Muscle of arm (tissue), 12 donors: ENCODE results near the gene NDUFA3. TPM values are rescaled to one million over a fixed set of nuclear protein-coding genes. Genes with fewer than 3 reads are reported as not detected.
A peak's percentile ranks its signal among the peaks of the same experiment; 100 is the strongest.

ENCODE experiments used
- DNase-seq: peaks from one replicate; pipeline ENCODE4 v3.0.0-alpha.2; 2013
- polyA plus RNA-seq, 12 donors: library from polyadenylated mRNA; unstranded; fragments of 120-200 nt; gene quantifications; one replicate each; pipeline ENCODE4 v1.2.1, GENCODE V29; 2013; ENCODE audit not compliant: insufficient read length in 12 of 12

The NDUFA3 gene
- polyA plus RNA-seq, 12 donors, result 80.2 to 127 (median 95.8) TPM; not detected in 1

DNA sequence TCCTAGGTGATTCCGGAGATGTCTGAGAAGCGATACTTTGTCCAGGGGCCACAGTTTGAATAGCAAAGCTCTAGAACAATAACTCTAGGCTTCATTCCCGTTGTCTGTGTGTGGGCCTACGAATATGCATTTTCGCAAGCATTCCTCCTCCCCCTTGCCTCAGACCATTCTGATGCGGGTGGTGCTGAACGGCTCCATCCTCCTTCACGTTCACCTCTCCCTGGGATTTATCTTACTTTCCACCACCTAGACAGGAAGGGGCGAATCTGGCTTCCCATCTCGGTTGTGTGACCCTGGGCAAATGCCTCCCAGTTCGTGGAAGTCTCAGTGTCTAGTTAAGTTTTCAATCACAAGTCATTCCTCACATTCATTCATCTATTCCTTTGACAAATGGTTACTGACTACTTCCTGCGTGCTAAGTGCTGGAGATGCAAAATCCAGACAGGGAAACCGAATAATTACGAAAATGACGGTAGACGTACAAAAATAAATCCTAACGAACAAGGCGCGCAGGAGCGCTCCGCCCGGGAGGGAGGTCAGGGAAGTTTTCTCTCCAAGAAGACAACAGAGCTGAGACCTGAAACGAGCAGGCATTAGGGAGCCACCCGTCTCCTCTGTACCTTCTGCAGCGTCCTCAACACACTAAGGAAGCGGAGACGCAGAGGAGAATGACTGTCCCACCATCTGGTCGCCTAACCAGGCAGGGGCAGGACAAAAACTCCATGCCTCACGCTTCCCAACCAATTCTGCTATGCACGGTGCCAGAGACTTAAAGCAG is 33.6 kb downstream of the NDUFA3 start:
- DNase-seq, result no peak

DNA sequence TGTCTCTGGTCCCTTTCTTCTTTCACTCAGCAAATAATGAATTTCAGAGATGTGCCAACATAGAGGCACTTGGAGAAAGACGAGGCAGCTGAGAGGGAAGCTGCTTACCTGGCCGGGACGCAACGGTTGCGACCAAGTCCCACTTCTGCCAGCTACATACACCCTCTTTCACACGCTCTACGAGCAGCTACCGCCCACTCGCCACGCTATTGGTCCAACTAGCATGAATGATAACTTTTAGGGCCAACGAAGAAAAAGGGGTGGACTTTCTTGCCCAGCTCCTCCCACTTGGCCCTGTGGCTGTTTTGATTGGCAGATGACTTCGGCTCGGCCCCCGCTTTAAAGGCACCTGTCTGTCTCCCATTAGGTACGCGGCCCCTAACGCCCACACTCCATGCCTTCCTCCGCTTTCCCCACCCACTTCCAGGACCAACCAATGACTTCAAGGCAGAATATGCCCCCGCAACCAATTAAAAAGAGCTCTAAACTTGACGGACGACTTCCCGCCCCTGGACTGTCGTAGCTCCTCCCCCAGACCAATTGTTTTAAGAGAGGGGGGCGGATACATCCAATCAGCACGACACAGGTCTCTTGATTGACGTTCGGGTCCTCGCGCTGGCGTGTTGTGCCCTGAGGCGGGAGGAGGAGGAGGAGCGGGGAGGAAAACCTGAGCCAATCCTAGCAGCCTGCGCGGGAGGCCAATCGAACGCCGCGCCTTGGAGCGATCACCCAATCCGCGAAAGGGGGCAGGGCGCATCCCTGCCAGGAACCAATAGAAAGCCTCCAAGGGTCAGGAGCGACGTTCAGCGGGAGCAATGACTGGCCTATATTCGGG is 34.4 kb downstream of the NDUFA3 start:
- DNase-seq, result peak; percentile 100

DNA sequence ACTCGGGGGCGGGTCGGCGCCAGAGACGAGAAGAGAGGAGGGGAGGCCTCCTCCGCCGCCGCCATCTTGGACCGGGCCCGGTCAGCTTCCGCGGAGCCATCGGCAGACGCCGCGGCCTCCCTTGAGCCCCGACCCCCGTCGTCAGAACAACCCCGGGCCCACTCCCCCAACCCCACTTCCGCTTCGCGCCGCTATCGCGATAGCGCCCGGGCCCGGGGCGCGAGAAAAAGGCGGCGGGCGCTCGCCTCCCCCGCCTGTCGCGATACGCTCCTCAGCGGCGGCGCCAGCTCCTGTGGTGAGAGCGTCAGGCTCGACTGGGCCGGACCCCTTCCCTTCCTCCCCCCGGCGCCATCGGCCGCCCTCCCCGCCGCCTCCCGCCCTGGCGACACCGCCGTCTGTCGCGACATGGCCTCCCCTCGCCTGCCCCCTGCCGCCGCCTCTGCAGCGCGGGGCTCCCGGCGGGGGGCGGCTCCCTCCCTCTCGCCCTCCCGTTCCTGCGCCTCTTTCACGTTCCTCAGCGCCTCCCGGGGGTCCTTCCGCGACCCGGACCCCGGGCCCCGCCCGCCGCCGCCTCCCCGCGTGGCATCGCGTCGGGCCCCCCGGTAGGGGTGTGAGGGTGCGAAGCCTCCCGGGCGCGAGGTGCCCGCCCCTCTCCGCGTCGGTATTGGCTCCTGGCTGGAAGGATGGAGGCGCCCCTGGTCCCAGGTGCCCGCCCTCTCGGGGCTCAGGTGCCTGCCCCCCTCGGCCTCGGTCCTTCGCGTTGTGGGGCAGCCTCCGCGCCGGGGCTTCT is 35.2 kb downstream of the NDUFA3 start, which contains the start of gene CNOT3:
Gene CNOT3 (plus strand): TSS at position 64 of the 790 bp plus-strand sequence. CDS start 5,217 bp downstream, outside the sequence.
- DNase-seq, result no peak

DNA sequence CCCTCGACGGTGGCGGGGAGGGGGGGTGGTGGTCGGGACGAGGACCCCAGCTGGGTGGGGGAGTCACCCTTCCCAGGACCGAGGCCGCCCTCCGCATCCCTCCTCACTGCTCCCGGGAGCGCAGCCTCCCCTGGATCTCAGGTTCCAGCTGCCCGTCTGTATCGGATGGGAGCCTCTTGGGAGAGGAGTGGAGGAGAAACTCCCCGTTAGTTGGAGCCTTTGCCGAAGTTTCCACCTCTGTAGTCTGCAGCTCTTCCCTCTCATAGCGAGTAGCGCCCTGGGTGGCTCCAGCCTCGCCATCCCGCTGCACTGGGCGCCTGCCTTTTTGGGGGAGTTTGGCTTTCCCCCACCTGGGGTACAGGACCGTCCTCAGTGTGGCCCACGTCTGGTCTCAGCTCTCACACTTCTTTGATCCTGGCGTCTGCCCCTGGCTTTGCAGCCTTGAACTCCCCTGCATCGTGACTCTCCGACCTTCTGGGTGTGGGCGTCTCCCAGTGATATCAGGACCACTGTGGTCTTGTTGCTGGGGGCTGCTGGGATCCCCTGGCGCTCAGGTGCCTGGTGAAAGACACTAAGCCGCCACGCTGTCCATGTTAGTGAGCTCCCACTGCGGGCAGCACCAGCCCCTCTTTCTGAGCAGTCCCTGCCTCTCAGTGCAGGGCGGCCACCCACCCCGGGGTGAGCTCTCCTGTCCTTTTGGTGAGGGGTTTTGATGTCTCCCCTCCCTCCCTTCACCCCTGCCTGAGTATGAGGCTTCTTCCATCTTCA is 36.0 kb downstream of the NDUFA3 start:
- no peak for DNase-seq

DNA sequence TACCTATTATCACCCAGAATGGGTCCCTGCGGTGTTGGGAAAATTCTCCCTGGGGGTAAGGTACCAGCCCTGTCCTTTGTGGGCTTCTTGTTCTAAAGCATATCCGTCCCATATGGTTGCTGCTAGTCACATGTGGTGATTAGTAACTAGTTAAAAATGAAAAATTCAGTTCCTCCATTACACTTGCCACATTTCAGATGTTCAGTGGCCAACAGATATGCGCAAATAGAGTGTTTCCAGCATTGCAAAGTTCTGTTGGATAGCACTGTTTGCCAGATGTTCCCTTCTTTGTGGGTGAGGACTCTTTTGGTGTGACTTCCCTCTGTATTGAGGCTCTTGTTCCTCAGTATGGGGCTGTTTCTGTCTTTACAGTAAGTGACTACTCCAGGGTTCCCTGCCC is 38.7 kb downstream of the NDUFA3 start:
- DNase-seq, result no peak

DNA sequence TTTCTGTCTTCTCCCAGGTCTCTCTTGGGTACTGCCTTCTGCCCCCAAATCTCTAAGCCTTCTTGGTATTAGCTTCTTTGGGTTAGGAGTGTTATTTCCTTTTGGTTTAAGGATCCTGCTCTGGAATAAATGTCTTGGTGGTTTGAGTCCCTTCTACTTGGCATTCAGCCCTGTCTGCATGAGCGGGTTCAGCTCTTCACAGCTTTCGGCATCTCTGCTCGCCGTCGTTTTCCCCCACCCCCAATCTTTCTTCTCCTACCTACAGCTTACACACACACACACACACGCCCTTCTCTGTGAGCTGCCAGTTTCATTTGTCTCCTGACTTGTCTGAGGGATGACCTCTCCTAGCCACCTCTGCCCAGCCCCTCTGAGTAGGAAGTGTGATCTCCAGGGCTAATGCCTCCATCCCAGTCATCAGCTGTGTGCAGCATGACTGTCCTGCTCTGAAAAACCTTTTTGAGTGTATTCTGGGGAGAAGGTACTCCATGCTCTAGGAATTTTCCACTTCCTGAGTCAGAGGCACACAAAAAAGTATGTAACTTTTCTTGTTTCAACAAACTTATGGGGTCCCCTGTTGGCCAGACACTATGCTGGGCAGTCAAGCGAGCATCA is 39.6 kb downstream of the NDUFA3 start:
- DNase-seq, result no peak

DNA sequence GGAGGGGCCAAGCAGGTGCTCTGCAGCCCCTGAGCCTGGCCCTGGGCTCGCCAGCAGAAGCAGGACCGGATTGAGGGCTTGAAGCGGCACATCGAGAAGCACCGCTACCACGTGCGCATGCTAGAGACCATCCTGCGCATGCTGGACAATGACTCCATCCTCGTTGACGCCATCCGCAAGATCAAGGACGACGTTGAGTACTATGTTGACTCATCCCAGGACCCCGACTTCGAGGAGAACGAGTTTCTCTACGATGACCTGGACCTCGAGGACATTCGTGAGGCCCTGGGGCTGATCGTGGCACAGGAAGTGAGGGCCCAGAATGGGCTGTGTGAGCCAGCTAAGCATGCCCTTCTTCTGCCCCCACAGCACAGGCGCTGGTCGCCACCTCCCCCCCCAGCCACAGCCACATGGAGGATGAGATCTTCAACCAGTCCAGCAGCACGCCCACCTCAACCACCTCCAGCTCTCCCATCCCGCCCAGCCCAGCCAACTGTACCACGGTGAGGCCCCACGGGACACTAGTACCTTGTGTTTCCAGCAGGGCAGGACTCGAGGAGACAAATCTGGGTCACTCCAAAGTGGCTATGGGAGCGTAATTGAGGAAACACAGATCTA is 43.0 kb downstream of the NDUFA3 start:
- DNase-seq, result no peak

DNA sequence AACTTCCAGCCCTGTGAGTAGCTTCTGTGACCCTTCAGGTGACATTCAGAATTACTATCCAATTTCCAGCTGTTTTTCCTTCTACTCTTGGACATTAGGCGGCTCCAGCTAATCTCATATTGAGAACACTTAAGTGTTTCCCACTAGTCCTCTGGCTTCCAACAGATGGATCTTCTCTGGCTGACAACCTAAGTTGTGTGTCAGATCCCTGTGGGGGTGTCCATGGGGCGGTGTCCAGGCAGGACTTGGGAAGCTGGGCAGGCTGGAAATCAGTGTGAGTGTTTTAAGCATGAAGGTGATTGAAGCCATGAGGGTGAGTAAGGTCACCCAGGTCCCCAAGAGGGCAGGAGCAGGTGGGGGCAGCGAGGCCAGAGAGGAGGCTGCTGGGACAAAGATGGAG is 45.0 kb downstream of the NDUFA3 start:
- DNase-seq, result no peak

DNA sequence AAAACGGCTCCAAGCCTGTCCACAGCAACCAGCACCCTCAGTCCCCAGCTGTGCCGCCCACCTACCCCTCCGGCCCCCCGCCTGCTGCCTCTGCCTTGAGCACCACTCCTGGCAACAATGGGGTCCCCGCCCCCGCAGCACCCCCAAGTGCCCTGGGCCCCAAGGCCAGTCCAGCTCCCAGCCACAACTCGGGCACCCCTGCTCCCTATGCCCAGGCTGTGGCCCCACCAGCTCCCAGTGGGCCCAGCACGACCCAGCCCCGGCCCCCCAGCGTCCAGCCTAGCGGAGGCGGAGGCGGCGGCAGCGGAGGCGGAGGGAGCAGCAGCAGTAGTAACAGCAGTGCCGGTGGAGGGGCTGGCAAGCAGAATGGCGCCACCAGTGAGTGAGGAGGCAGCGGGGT is 45.5 kb downstream of the NDUFA3 start:
- no peak for DNase-seq

DNA sequence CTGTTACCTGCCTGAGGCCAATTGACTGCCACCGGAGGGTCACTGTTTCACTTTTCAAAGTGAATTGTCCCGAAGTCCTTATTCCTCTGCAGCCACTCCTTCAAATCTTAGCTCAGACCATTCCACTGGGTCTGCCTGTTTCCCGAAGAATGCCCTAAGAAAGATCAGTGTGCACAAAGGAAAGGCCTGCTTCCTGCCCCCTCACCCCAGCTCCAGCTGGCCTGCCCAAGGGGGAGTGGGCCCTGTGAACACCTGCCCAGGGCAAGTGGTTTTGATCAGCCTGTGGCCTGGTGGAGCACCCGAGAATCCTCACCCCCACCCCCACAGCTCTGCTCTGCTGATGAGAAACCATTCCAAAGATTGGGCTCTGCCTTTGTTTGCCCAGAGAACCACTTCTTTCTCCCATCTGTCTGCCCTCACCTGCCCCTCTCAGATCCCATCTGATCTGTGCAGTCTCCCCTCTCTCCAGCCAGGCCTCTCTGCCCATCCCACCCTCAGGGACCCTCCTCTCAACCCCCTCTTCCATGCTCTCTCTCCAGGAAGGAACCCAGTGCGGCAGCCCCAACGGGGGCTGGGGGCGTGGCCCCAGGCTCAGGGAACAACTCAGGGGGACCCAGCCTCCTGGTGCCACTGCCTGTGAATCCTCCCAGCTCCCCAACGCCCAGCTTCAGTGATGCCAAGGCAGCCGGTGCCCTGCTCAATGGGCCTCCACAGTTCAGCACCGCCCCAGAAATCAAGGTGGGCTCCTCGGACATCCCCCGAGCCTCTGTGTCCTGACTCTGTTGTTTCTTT is 46.6 kb downstream of the NDUFA3 start:
- no peak for DNase-seq

DNA sequence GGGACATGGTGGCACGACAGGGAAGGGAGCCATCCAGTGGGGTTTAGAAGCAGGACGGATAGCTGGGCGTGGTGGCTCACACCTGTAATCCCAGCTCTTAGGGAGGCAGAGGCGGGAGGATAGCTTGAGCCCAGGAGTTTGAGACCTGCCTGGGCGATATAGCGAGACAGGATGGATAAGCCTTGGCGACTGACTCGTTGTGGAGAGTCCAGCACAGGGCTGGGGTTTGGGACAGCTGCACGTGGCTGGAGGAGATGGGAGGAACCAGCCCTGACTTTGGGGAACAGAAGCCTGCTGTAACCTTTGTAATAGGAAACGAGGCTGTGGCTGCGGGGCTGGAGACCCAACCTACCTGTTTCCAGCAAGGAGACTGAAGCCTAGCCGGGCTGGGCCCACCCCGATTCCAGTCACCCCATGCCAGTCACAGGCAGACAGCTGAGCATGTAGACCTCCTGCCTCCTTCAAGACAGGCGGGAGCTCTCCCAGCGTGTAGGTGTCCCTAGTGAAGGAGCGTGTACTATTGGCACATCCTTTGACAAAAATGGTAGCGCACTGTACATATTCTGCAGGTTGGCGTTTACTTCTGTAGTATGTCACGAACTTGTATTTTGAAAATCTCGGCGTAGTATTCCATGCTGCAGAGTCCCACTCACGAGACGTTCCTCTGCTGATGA is 48.8 kb downstream of the NDUFA3 start:
- DNase-seq, result no peak

DNA sequence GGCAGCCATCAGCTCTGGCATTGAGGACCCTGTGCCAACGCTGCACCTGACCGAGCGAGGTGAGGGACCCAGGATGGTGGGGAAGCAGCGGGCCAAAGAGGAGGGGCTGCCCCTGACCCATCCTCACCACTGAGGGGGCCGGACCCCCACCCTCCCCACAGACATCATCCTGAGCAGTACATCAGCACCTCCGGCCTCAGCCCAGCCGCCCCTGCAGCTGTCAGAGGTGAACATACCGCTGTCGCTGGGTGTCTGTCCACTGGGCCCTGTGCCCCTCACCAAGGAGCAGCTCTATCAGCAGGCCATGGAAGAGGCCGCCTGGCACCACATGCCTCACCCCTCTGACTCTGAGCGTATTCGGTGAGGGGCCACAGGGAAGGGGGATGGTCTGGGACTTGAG is 49.6 kb downstream of the NDUFA3 start:
- no peak for DNase-seq

DNA sequence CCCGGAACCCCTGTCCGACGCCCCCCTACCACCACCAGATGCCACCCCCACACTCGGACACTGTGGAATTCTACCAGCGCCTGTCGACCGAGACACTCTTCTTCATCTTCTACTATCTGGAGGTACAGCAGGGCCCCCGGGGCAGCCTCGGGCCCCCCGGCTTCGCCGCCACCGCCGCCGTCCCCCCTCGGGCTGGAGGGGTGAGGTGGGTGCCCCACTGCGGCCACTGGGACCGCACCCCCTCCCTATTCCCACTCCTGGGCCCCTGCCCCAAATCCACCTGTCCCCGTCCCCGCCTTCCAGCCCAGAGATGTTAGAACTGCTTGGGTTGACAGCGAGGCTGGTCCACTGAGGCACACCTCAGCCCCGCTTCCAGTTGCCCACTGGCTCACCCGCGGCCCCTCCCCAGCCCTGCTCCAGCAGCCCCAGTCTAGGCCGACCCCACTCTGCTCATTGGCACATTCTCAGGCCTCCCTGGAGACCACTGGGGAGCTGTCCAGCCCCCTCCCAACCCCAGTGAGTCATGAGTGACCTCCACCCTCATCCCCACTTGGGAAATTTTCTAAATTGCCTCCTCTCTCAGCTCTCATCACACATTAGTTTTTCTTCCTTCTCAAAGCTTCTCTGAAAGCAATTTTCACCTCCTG is 50.3 kb downstream of the NDUFA3 start:
- no peak for DNase-seq

DNA sequence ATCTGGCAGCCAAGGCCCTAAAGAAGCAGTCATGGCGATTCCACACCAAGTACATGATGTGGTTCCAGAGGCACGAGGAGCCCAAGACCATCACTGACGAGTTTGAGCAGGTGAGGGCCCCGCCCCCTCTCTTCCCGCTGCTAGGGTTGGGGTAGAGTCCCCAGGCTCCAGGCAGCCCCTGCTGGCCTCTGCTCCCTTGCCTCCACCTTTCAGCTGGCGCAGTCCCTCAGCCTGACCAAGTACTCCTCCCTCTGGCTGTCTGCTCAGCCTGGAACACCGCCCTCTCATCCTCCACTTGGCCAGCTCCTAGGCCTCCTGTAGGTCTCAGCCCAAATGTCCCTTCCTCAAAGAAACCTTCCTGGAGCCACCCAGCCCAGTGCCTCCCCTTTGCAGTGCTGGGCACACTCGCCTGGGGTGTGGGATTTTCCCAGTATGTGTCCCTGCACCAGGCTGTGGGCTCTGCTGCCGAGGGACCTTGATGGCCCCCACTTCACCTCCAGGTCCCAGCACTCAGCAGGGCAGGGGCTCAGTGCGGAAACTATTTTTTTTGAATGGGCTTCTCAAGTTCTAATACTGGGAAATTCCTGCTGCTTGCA is 51.2 kb downstream of the NDUFA3 start:
- DNase-seq, result no peak

DNA sequence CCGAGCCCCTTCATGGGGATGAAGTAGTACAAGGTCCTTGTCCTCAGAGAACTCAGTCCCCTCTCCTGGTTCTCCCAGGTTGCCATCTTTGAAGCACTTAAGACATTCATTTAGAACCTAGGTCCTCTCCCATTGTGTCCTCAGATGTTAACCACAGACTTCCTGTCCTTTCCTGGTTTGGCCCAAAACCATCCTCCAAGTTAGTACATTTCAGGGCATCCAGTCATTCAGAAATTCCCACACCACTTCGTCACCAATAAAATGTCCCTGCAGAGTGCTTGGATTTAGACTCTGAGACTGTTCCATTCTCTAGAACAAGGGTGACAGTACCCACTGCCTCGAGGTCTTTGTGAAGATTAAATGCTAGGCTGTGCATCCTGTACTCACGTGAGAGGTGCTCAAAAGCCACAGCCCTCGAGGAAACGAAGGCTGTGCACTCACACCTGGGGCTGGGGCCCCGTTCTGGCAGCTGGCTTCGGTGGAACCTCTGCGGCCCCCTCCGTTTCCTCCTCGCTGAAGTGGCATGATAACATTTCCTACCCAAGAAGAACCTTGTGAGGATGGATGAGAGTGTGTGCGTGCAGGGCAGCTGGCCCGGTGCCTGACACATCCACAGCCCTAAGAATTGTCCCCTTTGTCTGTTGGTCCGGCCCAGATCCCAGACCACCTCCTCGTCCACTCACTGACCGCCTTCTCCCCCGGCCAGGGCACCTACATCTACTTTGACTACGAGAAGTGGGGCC is 52.1 kb downstream of the NDUFA3 start:
- no peak for DNase-seq

DNA sequence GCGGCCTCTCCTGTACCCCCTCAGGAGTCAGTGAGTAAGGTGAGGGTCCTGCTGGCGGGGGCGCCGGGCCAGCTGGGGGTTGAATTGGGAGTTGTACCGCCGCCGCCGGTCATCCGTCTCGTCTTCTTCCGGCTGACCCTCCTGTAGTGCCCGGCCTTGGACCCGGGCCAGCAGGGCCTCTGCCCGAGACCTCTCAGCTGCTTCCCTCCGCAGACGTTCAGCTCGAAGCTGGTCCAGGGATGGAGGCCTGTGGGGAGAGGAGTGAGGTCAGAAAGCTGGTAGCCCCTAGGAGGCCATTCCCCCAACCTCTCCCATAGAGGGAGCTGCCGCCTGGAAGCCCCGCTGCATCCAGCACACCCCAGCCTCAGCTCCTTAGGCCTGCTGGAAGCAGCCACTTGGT is 53.0 kb downstream of the NDUFA3 start:
- no peak for DNase-seq

DNA sequence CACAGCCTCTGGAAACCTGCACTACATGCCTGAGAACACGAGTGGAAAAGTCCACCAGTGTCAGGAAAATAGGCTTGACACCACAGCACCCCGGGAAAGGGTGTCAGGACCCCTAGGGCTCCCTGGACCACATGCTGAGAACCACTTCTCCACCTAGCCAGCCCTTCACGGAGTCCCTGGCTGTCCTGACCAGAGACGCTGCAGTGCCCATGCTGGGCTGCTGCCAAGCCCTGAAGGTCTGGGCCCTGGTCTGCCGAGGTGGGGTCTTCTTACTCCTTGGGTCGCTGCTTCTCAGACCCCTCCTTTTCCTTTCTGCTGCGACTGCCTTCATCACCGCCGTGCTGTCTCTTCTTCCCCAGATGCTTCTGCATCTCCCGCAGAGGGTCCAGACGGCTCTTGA is 53.8 kb downstream of the NDUFA3 start:
- DNase-seq, result no peak
